Breast epithelium (tissue), 3 donors: ENCODE results near the gene LCE3A.
"Not testable (repeated sequence)": the region's sequence is repeated elsewhere in the genome, so short reads cannot be mapped to it uniquely, and the experiment has no call there.

ENCODE experiments used
- CTCF ChIP-seq, 3 donors: fragments of 450-650 bp; IDR thresholded peaks; one replicate each; pipeline ENCODE4 v1.5.1; 2016 to 2017; ENCODE audit warnings: antibody characterized with exemption in 3 of 3, mild to moderate bottlenecking in 3 of 3, moderate library complexity in 3 of 3
- POLR2A ChIP-seq: fragments of 450-650 bp; IDR thresholded peaks from one replicate; pipeline ENCODE4 v1.6.1; 2016; ENCODE audit warnings: antibody characterized with exemption, mild to moderate bottlenecking, moderate library complexity
- POLR2AphosphoS5 ChIP-seq, 3 donors: sonication (generic); formaldehyde crosslinking; IDR thresholded peaks; one replicate each; pipeline ENCODE4 v1.6.1; 2017; ENCODE audit warnings: antibody characterized with exemption in 3 of 3

- not testable (repeated sequence) for TF ChIP-seq CTCF (IDR thresholded peaks at IDR 0.05); POLR2A; POLR2AphosphoS5 (IDR thresholded peaks at IDR 0.05)
Measured at GRCh38 chr1:152666171-152666570, 43.3 kb upstream of the LCE3A start.
